HG02870 (cell line): ENCODE results near the gene GON4L.
"Not testable (repeated sequence)": the region's sequence is repeated elsewhere in the genome, so short reads cannot be mapped to it uniquely, and the experiment has no call there.

Experiments
- ATAC-seq: cut with Tn5 transposase; IDR thresholded peaks from one replicate; pipeline ENCODE4 v1.9.1; 2021; ENCODE audit warnings: mild to moderate bottlenecking, moderate library complexity; ENCODE audit not compliant: unreplicated experiment

The GON4L gene

GRCh38 chr1:155856975-155857930 lies at the start of gene GON4L:
Gene GON4L (minus strand): TSS chr1:155857214. CDS start chr1:155853780, 3,434 bp downstream.
- ATAC-seq = peak; percentile 40

GRCh38 chr1:155904261-155904660 lies 47.2 kb upstream of the GON4L start:
- no peak for ATAC-seq

GRCh38 chr1:155900161-155900560 lies 43.1 kb upstream of the GON4L start:
- ATAC-seq = no peak

GRCh38 chr1:155899683-155900082 lies 42.7 kb upstream of the GON4L start:
- ATAC-seq = no peak

GRCh38 chr1:155898888-155899287 lies 41.9 kb upstream of the GON4L start:
- no peak for ATAC-seq

- no peak for ATAC-seq
Measured at GRCh38 chr1:155897746-155898145, 40.7 kb upstream of the GON4L start.

GRCh38 chr1:155896476-155896875 lies 39.5 kb upstream of the GON4L start:
- not testable (repeated sequence) for ATAC-seq

- ATAC-seq = not testable (repeated sequence)
Measured at GRCh38 chr1:155895617-155896016, 38.6 kb upstream of the GON4L start.

- ATAC-seq = no peak
Measured at GRCh38 chr1:155893389-155894142, 36.6 kb upstream of the GON4L start.

- ATAC-seq = no peak
Measured at GRCh38 chr1:155892796-155893195, 35.8 kb upstream of the GON4L start.

- no peak for ATAC-seq
Measured at GRCh38 chr1:155890251-155890650, 33.2 kb upstream of the GON4L start.

- ATAC-seq = no peak
Measured at GRCh38 chr1:155889566-155889965, 32.6 kb upstream of the GON4L start.

GRCh38 chr1:155888481-155888880 lies 31.5 kb upstream of the GON4L start:
- ATAC-seq = no peak

- ATAC-seq = no peak
Measured at GRCh38 chr1:155884982-155885381, 28.0 kb upstream of the GON4L start.

- no peak for ATAC-seq
Measured at GRCh38 chr1:155884031-155884960, 27.3 kb upstream of the GON4L start.

GRCh38 chr1:155882766-155883165 lies 25.8 kb upstream of the GON4L start:
- no peak for ATAC-seq

- ATAC-seq = peak; percentile 48
Measured at GRCh38 chr1:155882235-155882634, 25.2 kb upstream of the GON4L start.

- no peak for ATAC-seq
Measured at GRCh38 chr1:155880950-155881349, 23.9 kb upstream of the GON4L start.

GRCh38 chr1:155880251-155880650 lies 23.2 kb upstream of the GON4L start:
- no peak for ATAC-seq

- no peak for ATAC-seq
Measured at GRCh38 chr1:155877945-155878344, 20.9 kb upstream of the GON4L start.

- ATAC-seq = no peak
Measured at GRCh38 chr1:155873860-155874259, 16.8 kb upstream of the GON4L start.
